ENCODE data around the gene GABRP.

DNA sequence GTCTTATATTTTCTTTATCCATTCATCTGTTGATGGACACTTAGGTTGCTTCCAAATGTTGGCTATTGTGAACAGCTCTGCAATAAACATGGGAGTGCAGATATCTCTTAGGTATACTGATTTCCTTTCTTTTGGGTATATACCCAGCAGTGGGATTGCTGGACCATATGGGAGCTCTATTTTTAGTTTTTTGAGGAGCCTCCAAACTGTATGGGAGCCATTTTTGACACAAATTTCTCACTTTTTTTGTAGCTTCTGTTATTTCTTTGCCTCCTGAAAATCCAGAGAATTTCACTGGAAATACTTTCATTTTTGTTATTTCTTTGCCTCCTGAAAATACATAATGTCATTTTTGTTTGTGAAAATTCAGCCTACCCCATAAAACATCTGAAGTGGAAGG is 63.3 kb downstream of the GABRP start:
- TF ChIP-seq CTCF (IDR thresholded peaks at IDR 0.05 in 8 of 11, conservative IDR thresholded peaks at IDR 0.05 in 3 of 11): no peak
- TF ChIP-seq POLR2AphosphoS5 (IDR thresholded peaks at IDR 0.05): no peak
- no peak for TF ChIP-seq POLR2A (IDR thresholded peaks at IDR 0.05)

Measured in spleen (tissue), 7 donors.